Measurements from ENCODE around the gene TAL1. TPM values are rescaled to one million over a fixed set of nuclear protein-coding genes. Genes with fewer than 3 reads are reported as not detected.

TAL1 gene
- total RNA-seq, 1 donor from 2014 or later = 13.9 TPM

GRCh38 chr1:47227341-47228232 lies 4.4 kb downstream of the TAL1 start:
- no peaks in the 10 kb centered on the region for H3K36me3 ChIP-seq
- peaks cover 49% of the 10 kb centered on the region for H3K27me3 ChIP-seq
- TF ChIP-seq, protein P1, sequence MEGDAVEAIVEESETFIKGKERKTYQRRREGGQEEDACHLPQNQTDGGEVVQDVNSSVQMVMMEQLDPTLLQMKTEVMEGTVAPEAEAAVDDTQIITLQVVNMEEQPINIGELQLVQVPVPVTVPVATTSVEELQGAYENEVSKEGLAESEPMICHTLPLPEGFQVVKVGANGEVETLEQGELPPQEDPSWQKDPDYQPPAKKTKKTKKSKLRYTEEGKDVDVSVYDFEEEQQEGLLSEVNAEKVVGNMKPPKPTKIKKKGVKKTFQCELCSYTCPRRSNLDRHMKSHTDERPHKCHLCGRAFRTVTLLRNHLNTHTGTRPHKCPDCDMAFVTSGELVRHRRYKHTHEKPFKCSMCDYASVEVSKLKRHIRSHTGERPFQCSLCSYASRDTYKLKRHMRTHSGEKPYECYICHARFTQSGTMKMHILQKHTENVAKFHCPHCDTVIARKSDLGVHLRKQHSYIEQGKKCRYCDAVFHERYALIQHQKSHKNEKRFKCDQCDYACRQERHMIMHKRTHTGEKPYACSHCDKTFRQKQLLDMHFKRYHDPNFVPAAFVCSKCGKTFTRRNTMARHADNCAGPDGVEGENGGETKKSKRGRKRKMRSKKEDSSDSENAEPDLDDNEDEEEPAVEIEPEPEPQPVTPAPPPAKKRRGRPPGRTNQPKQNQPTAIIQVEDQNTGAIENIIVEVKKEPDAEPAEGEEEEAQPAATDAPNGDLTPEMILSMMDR (IDR thresholded peaks at IDR 0.05) = no peak
- intact Hi-C loops (cut with DNase I) = no loop called here
- H3K9me3 ChIP-seq = no peaks in the 10 kb centered on the region
- no peak overlapping the region for H3K27ac ChIP-seq
- no peak for DNase-seq (ENCODE audit: low spot score in 2 of 2)
- peaks cover 17 to 24% of the 10 kb centered on the region in 2 donors for H3K4me1 ChIP-seq
- H3K4me3 ChIP-seq = no peak overlapping the region

DNA sequence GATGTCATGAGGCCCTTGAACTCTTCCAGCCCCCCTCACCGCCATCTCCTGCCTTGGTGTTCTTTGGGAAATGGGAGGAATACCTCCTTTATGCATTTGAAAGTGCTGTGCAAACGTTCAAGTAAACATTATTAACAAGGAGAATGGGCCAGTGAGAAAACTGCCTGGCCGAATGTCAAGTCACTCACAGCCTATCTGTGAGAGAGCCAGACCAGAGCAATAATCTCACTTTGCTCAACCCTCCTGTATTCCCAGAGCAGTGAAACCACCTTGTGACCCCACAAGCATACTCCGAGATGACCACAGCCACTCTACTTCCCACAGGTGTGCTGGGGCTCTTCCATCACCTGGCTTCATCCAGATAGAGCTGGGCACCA lies 5.2 kb downstream of the TAL1 start:
- intact Hi-C loops (cut with DNase I) = no loop called here
- Histone ChIP-seq H3K9me3 (no peaks in the 10 kb centered on the region), H3K27ac (no peak overlapping the region), H3K4me1 (peaks cover 17 to 23% of the 10 kb centered on the region in 2 donors), H3K27me3 (peaks cover 48% of the 10 kb centered on the region), H3K36me3 (no peaks in the 10 kb centered on the region), H3K4me3 (no peak overlapping the region)
- no peak for DNase-seq (ENCODE audit: low spot score in 2 of 2)
- TF ChIP-seq, protein P1 (IDR thresholded peaks at IDR 0.05) = no peak

DNA sequence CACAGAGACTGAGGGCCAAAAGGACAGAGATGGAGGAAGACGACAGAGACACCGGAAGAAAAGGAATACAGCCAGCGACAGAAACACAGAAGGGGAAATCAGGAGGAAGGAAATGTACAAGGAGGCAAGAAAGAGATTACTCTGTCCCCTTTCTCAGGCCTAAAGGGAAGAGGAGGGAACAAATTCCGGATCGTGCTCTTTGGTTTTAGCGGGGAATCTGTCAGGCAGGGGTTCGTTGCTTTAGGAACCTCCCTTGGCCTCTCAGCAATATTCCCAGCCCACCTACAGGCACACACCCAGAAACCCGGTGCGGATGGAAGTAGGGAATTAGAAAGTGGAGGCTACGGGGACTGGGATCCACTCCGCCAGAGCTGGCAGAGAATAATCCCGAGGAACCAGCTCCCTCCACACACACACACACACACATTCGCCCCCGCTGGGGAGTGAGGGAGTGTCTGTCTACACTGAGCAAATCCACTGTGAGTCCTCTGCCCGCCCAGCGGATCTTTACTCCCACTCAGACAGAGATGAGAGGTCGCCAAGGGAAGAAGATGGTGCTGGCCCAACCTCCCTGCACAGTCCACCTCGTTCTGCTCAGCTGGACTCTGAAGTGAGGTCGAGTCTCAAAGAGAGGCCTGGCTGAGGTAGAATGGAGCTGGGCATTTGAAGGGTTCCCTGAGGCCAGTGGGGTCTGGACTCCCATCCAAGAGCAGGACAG lies 5.7 kb downstream of the TAL1 start:
- H3K27ac ChIP-seq = no peak overlapping the region
- no peak for DNase-seq (ENCODE audit: low spot score in 2 of 2)
- H3K4me3 ChIP-seq = peak overlapping the region; percentile 57 to 59
- no peaks in the 10 kb centered on the region for H3K36me3 ChIP-seq
- H3K27me3 ChIP-seq = peaks cover 44% of the 10 kb centered on the region
- TF ChIP-seq, protein P1 (IDR thresholded peaks at IDR 0.05) = no peak
- H3K4me1 ChIP-seq = peaks cover 11 to 18% of the 10 kb centered on the region in 2 donors
- no peaks in the 10 kb centered on the region for H3K9me3 ChIP-seq
- intact Hi-C loops (cut with DNase I) = no loop called here

- H3K27me3 ChIP-seq = peaks cover 37% of the 10 kb centered on the region
- H3K27ac ChIP-seq = no peak overlapping the region
- no peaks in the 10 kb centered on the region for H3K36me3 ChIP-seq
- TF ChIP-seq, protein P1 (IDR thresholded peaks at IDR 0.05) = no peak
- no peaks in the 10 kb centered on the region for H3K9me3 ChIP-seq
- peak in 1 of 2 donors; percentile 59 for DNase-seq (ENCODE audit: low spot score in 2 of 2)
- H3K4me1 ChIP-seq = peaks cover 4 to 12% of the 10 kb centered on the region in 2 donors
- peak overlapping the region; percentile 57 to 59 for H3K4me3 ChIP-seq
- intact Hi-C loops (cut with DNase I) = no loop called here
Observed at GRCh38 chr1:47225430-47226100, 6.5 kb downstream of the TAL1 start.

DNA sequence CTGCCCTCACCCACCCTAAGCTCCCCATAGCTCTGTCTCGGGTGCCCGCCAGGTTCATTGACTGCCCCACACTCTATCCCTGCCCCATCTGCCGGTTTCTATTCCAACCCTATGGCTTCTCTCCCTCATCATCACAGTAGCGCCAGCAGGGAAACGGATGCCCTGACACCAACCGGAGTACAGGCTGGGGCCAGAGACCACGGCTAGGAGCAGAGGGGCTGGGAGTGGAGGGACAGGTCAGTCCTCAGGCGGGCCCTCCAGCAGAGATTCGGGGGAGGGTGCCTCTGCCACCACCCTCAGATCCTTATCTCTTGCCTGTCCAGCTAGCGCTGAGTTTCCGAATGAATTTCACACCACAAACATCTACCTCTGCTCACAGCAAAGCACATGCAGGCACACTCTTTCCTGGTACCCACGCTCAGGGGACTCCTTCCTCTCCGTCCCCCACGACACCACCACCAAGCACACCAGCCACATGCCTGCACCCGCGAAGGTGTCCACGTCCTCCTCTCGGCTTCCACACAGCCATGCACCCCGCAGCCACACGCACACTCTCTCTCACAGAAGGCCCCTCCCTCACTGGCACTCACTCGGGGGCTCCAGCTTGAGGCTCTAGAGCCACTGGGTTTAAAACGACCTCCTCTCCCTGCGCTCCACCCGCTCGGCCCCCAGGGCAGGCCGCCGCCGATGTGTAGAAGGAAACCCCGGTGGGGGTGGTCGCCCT lies 7.2 kb downstream of the TAL1 start:
- Histone ChIP-seq H3K4me3 (peak overlapping the region; percentile 57 to 59), H3K27me3 (peaks cover 31% of the 10 kb centered on the region), H3K4me1 (peaks cover 4 to 10% of the 10 kb centered on the region in 2 donors), H3K27ac (no peak overlapping the region), H3K9me3 (no peaks in the 10 kb centered on the region), H3K36me3 (no peaks in the 10 kb centered on the region)
- TF ChIP-seq, protein P1 (IDR thresholded peaks at IDR 0.05) = no peak
- DNase-seq (ENCODE audit: low spot score in 2 of 2) = peak in 1 of 2 donors; percentile 56
- intact Hi-C loops (cut with DNase I) = no loop called here

Data from ascending aorta (tissue), 2 donors.